ENCODE data around the gene DNAH2. TPM values are rescaled to one million over a fixed set of nuclear protein-coding genes. Genes with fewer than 3 reads are reported as not detected.

The DNAH2 gene
- total RNA-seq, 1 experiment from 2014 or later, result 0.17 TPM

GRCh38 chr17:7707858-7708750 lies 9.4 kb upstream of the DNAH2 start (continued):
- TF ChIP-seq IRF1 (CRISPR knock-in tag; IDR thresholded peaks at IDR 0.05) (no peak), ZNF317 (CRISPR knock-in tag; IDR thresholded peaks at IDR 0.05; ENCODE audit: borderline replicate concordance, low read depth) (no peak), SOX15 (CRISPR knock-in tag; IDR thresholded peaks at IDR 0.05) (no peak), ATF6 (CRISPR knock-in tag; IDR thresholded peaks at IDR 0.05) (no peak), GRHL2 (CRISPR knock-in tag; IDR thresholded peaks at IDR 0.05; ENCODE audit: insufficient replicate concordance, severe bottlenecking) (no peak), ZNF671 (CRISPR knock-in tag; IDR thresholded peaks at IDR 0.05) (no peak)

GRCh38 chr17:7709031-7709430 lies 8.5 kb upstream of the DNAH2 start:
- H3K4me3 Mint-ChIP-seq, result no peak overlapping the region
- H3K9me3 Mint-ChIP-seq, result no peaks in the 10 kb centered on the region
- TF ChIP-seq STAT6 (CRISPR knock-in tag; conservative IDR thresholded peaks at IDR 0.05; ENCODE audit: low read depth) (no peak), ZNF232 (CRISPR knock-in tag; IDR thresholded peaks at IDR 0.05) (no peak), KAT7 (CRISPR knock-in tag; IDR thresholded peaks at IDR 0.05; ENCODE audit: borderline replicate concordance) (no peak), CTCF (IDR thresholded peaks at IDR 0.05) (no peak), ZNF219 (CRISPR knock-in tag; IDR thresholded peaks at IDR 0.05; ENCODE audit: borderline replicate concordance) (no peak), JUN (CRISPR knock-in tag; IDR thresholded peaks at IDR 0.05) (no peak), E2F5 (CRISPR knock-in tag; IDR thresholded peaks at IDR 0.05) (no peak), ESRRA (CRISPR knock-in tag; IDR thresholded peaks at IDR 0.05; ENCODE audit: borderline replicate concordance) (no peak), ARID4B (CRISPR knock-in tag; IDR thresholded peaks at IDR 0.05; ENCODE audit: borderline replicate concordance) (no peak), NR1H2 (CRISPR knock-in tag; IDR thresholded peaks at IDR 0.05) (no peak), TEAD1 (CRISPR knock-in tag; IDR thresholded peaks at IDR 0.05) (no peak), NFYB (CRISPR knock-in tag; conservative IDR thresholded peaks at IDR 0.05; ENCODE audit: low read depth) (no peak)
- H3K4me1 Mint-ChIP-seq, result peaks cover 41% of the 10 kb centered on the region
- POLR2A ChIA-PET, result no interaction called here
- H3K27ac Mint-ChIP-seq, result no peak overlapping the region
- ATAC-seq (no peak), DNase-seq (ENCODE audit: low spot score) (no peak)
- no peaks in the 10 kb centered on the region for H3K36me3 Mint-ChIP-seq
- H3K27me3 Mint-ChIP-seq (ENCODE audit: low read depth), result peaks cover 30% of the 10 kb centered on the region
- CTCF ChIA-PET, result interaction anchor here (6.1 kb wide), 1 partner anchor 8 kb away, joined by 72 read pairs; the partner anchor contains the start of gene DNAH2
